IPS-11a (cell line): ENCODE measurements around the gene LIMK1.

Experiments
- H3K4me3 ChIP-seq: one replicate; pipeline ENCODE4 v1.5.1; 2013; ENCODE audit warnings: low read depth, low read length, control low read depth

The LIMK1 gene

GRCh38 chr7:74053589-74054186 lies 29.9 kb upstream of the LIMK1 start:
- H3K4me3 ChIP-seq, result no peak overlapping the region

- no peak overlapping the region for H3K4me3 ChIP-seq
Observed at GRCh38 chr7:74056096-74056915, 27.3 kb upstream of the LIMK1 start.

- H3K4me3 ChIP-seq, result no peak overlapping the region
Observed at GRCh38 chr7:74057216-74057925, 26.2 kb upstream of the LIMK1 start.

- no peak overlapping the region for H3K4me3 ChIP-seq
Observed at GRCh38 chr7:74057987-74058386, 25.6 kb upstream of the LIMK1 start.

- H3K4me3 ChIP-seq, result no peak overlapping the region
Observed at GRCh38 chr7:74058486-74058885, 25.1 kb upstream of the LIMK1 start.

- no peak overlapping the region for H3K4me3 ChIP-seq
Observed at GRCh38 chr7:74059037-74059436, 24.6 kb upstream of the LIMK1 start.

GRCh38 chr7:74059681-74060588 lies 23.7 kb upstream of the LIMK1 start:
- H3K4me3 ChIP-seq, result no peak overlapping the region

- H3K4me3 ChIP-seq, result no peak overlapping the region
Observed at GRCh38 chr7:74061840-74062539, 21.6 kb upstream of the LIMK1 start.

GRCh38 chr7:74063223-74063641 lies 20.4 kb upstream of the LIMK1 start:
- no peak overlapping the region for H3K4me3 ChIP-seq

- H3K4me3 ChIP-seq, result no peak overlapping the region
Observed at GRCh38 chr7:74063646-74064045, 20.0 kb upstream of the LIMK1 start.

- H3K4me3 ChIP-seq, result no peak overlapping the region
Observed at GRCh38 chr7:74064696-74065095, 18.9 kb upstream of the LIMK1 start.

- no peak overlapping the region for H3K4me3 ChIP-seq
Observed at GRCh38 chr7:74066626-74067025, 17.0 kb upstream of the LIMK1 start.

GRCh38 chr7:74068378-74069085 lies 15.1 kb upstream of the LIMK1 start:
- H3K4me3 ChIP-seq, result no peak overlapping the region

GRCh38 chr7:74069086-74069541 lies 14.5 kb upstream of the LIMK1 start:
- no peak overlapping the region for H3K4me3 ChIP-seq

- no peak overlapping the region for H3K4me3 ChIP-seq
Observed at GRCh38 chr7:74069790-74070618, 13.6 kb upstream of the LIMK1 start.

GRCh38 chr7:74070619-74070921 lies 13.0 kb upstream of the LIMK1 start:
- H3K4me3 ChIP-seq, result no peak overlapping the region

- H3K4me3 ChIP-seq, result no peak overlapping the region
Observed at GRCh38 chr7:74071121-74071520, 12.5 kb upstream of the LIMK1 start.

- H3K4me3 ChIP-seq, result no peak overlapping the region
Observed at GRCh38 chr7:74074770-74075169, 8.8 kb upstream of the LIMK1 start.

GRCh38 chr7:74078461-74078860 lies 5.1 kb upstream of the LIMK1 start:
- no peak overlapping the region for H3K4me3 ChIP-seq
